Measurements from ENCODE around the gene NDUFAF3. TPM values are rescaled to one million over a fixed set of nuclear protein-coding genes. Genes with fewer than 3 reads are reported as not detected.

The NDUFAF3 gene
- total and polyA plus RNA-seq, 10 of the 15 experiments (the other 5 are each of a cell fraction or from before 2014, with no cell fraction given) = 25.4 to 228 (median 63.9) TPM

- TF ChIP-seq, protein P1, sequence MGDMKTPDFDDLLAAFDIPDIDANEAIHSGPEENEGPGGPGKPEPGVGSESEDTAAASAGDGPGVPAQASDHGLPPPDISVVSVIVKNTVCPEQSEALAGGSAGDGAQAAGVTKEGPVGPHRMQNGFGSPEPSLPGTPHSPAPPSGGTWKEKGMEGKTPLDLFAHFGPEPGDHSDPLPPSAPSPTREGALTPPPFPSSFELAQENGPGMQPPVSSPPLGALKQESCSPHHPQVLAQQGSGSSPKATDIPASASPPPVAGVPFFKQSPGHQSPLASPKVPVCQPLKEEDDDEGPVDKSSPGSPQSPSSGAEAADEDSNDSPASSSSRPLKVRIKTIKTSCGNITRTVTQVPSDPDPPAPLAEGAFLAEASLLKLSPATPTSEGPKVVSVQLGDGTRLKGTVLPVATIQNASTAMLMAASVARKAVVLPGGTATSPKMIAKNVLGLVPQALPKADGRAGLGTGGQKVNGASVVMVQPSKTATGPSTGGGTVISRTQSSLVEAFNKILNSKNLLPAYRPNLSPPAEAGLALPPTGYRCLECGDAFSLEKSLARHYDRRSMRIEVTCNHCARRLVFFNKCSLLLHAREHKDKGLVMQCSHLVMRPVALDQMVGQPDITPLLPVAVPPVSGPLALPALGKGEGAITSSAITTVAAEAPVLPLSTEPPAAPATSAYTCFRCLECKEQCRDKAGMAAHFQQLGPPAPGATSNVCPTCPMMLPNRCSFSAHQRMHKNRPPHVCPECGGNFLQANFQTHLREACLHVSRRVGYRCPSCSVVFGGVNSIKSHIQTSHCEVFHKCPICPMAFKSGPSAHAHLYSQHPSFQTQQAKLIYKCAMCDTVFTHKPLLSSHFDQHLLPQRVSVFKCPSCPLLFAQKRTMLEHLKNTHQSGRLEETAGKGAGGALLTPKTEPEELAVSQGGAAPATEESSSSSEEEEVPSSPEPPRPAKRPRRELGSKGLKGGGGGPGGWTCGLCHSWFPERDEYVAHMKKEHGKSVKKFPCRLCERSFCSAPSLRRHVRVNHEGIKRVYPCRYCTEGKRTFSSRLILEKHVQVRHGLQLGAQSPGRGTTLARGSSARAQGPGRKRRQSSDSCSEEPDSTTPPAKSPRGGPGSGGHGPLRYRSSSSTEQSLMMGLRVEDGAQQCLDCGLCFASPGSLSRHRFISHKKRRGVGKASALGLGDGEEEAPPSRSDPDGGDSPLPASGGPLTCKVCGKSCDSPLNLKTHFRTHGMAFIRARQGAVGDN (IDR thresholded peaks at IDR 0.05) = no peak
- TF ChIP-seq EED (IDR thresholded peaks at IDR 0.05; ENCODE audit: low read depth) (0 out of 2 replicates have a peak, but pooled peaks have one; percentile 45), POLR2A (IDR thresholded peaks at IDR 0.05; ENCODE audit: low read depth, low read length) (peak; percentile 71), ZNF622 (IDR thresholded peaks at IDR 0.05) (no peak), SPI1 (IDR thresholded peaks at IDR 0.05; ENCODE audit: borderline replicate concordance, insufficient read depth, low read depth, low read length) (no peak), SIX5 (IDR thresholded peaks at IDR 0.05; ENCODE audit: low read depth, low read length, severe bottlenecking) (no peak), ATF7 (IDR thresholded peaks at IDR 0.05; ENCODE audit: low read depth) (peak; percentile 66; the same call in 1 of the 2 replicates), GATAD2B (conservative IDR thresholded peaks at IDR 0.05; ENCODE audit: low read depth) (peak; percentile 81; the same call in 1 of the 2 replicates), ZBTB40 (IDR thresholded peaks at IDR 0.05; ENCODE audit: borderline replicate concordance) (no peak), CEBPB (IDR thresholded peaks at IDR 0.05; ENCODE audit: borderline replicate concordance in 1 of 2, low read depth in 2 of 2, low read length in 2 of 2) (no peak), EP300 (IDR thresholded peaks at IDR 0.05; ENCODE audit: borderline replicate concordance in 1 of 2, control insufficient read depth in 1 of 2, low read depth in 2 of 2, low read length in 2 of 2) (0 out of 4 replicates have a peak, but pooled peaks of 1 of the 2 experiments have one; percentile 13), FOS (IDR thresholded peaks at IDR 0.05; ENCODE audit: borderline replicate concordance, extremely low read depth, insufficient read length) (no peak), BCL11A (IDR thresholded peaks at IDR 0.05; ENCODE audit: low read depth, low read length) (no peak), MEF2B (IDR thresholded peaks at IDR 0.05; ENCODE audit: partially characterized antibody, poor library complexity, severe bottlenecking) (no peak), FOXM1 (IDR thresholded peaks at IDR 0.05; ENCODE audit: low read depth, low read length) (no peak), SMC3 (IDR thresholded peaks at IDR 0.05; ENCODE audit: borderline replicate concordance, low read length) (peak; percentile 14; the same call in 1 of the 2 replicates), ZZZ3 (IDR thresholded peaks at IDR 0.05; ENCODE audit: control insufficient read depth, insufficient read length, low read depth) (no peak), BACH1 (IDR thresholded peaks at IDR 0.05; ENCODE audit: borderline replicate concordance) (peak; percentile 60), TCF7 (IDR thresholded peaks at IDR 0.05; ENCODE audit: borderline replicate concordance) (no peak), TCF3 (IDR thresholded peaks at IDR 0.05; ENCODE audit: borderline replicate concordance, insufficient read depth, low read depth, low read length) (no peak), MTA3 (IDR thresholded peaks at IDR 0.05; ENCODE audit: borderline replicate concordance, low read length) (no peak)
Observed at GRCh38 chr3:48989796-48990635, 31.9 kb upstream of the NDUFAF3 start, which contains the start of gene P4HTM (continued).

Measured in GM12878 (cell line).